Mucosa of descending colon (tissue), 3 donors: ENCODE results near the gene CCSER1. TPM values are rescaled to one million over a fixed set of nuclear protein-coding genes. Genes with fewer than 3 reads are reported as not detected.

Experiments
- ATAC-seq: fragments of 200-7000 bp; cut with Tn5 transposase; one replicate; pipeline ENCODE4 v1.9.1; 2020; ENCODE audit warnings: mild to moderate bottlenecking, moderate library complexity
- DNase-seq, 3 donors: peaks; one replicate each; pipeline ENCODE4 v3.0.0-alpha.2; 2020
- H3K36me3 ChIP-seq: fragments of 200-600 bp; one replicate; pipeline ENCODE4 v1.8.0; 2021; ENCODE audit warnings: low read depth, mild to moderate bottlenecking
- H3K4me1 ChIP-seq: fragments of 200-600 bp; one replicate; pipeline ENCODE4 v1.8.0; 2021; ENCODE audit warnings: low read depth, mild to moderate bottlenecking
- H3K4me3 ChIP-seq: fragments of 200-600 bp; one replicate; pipeline ENCODE4 v1.8.0; 2021; ENCODE audit warnings: mild to moderate bottlenecking
- H3K9me3 ChIP-seq: fragments of 200-600 bp; one replicate; pipeline ENCODE4 v1.8.0; 2021; ENCODE audit warnings: mild to moderate bottlenecking
- CTCF ChIP-seq: fragments of 200-600 bp; IDR thresholded peaks from one replicate; pipeline ENCODE4 v1.8.0; 2022; ENCODE audit warnings: antibody characterized with exemption, mild to moderate bottlenecking
- intact Hi-C, 2 donors: fragments of 100-400 bp; cut with DNase I in 1 of 2; cut with micrococcal nuclease in 1 of 2; formaldehyde crosslinking; loops; one replicate each; pipeline versions ENCODE4 v1.11.0 to v1.11.1; 2022; cut with DNase I, micrococcal nuclease
- long read RNA-seq, 2 donors: library from polyadenylated mRNA; unstranded; transcript quantifications; one replicate each; pipeline ENCODE4 v2.0.0, GENCODE V29; 2019 to 2021
- total RNA-seq, 3 donors: library from RNA; stranded (reverse); fragmentation: NEBNext Ultra II Directional in 2 of 3; extraction: Animal tissue kit (Norgen Biotek cat#: 25700) in 2 of 3; gene quantifications; one replicate each; pipeline versions ENCODE4 v1.2.1 to v1.2.4, GENCODE V29; 2021 to 2023
- donor health status: DM: no; HTN: no; CAD: no; lungs with moderate emphysema.
- donor health status: DM: no; HTN: no; CAD: no.
- donor health status: DM: no; HTN: yes; CAD: no.

The CCSER1 gene
- total RNA-seq: 10 to 100 TPM; 11.1 to 32.4 (median 13.3) TPM
- long read RNA-seq, donor 1, partial matches to known transcripts: 0 of 1 reads
- long read RNA-seq, donor 1, other reads (novel, unspliced or antisense): 1 of 1 reads
- long read RNA-seq, donor 2, partial matches to known transcripts: 1 of 3 reads
- long read RNA-seq, donor 2, other reads (novel, unspliced or antisense): 2 of 3 reads

- Histone ChIP-seq H3K4me3 (peak within 1 kb of the TSS; percentile 58), H3K4me1 (no peaks in the 10 kb centered on the region), H3K36me3 (no peaks in the 10 kb centered on the region), H3K9me3 (no peaks in the 10 kb centered on the region)
- intact Hi-C loops: no loop called here
- ATAC-seq (peak; percentile 87), DNase-seq (peak; percentile 80 to 88 (median 87))
- TF ChIP-seq CTCF: no peak
Measured at GRCh38 chr4:90127223-90127705, at the start of gene CCSER1. CCSER1 (plus strand) TSS chr4:90127394.

GRCh38 chr4:90078440-90078839 lies 48.8 kb upstream of the CCSER1 start:
- H3K4me3 ChIP-seq: no peak overlapping the region
- ATAC-seq: no peak
- intact Hi-C loops: no loop called here
- DNase-seq: no peak
- H3K9me3 ChIP-seq: no peaks in the 10 kb centered on the region
- H3K36me3 ChIP-seq: no peaks in the 10 kb centered on the region
- TF ChIP-seq CTCF: no peak
- H3K4me1 ChIP-seq: no peaks in the 10 kb centered on the region

GRCh38 chr4:90080116-90080515 lies 47.1 kb upstream of the CCSER1 start:
- no peak for TF ChIP-seq CTCF
- H3K4me1 ChIP-seq: no peaks in the 10 kb centered on the region
- ATAC-seq (no peak), DNase-seq (no peak)
- H3K9me3 ChIP-seq: no peaks in the 10 kb centered on the region
- intact Hi-C loops: no loop called here
- no peak overlapping the region for H3K4me3 ChIP-seq
- no peaks in the 10 kb centered on the region for H3K36me3 ChIP-seq

GRCh38 chr4:90081432-90082144 lies 45.6 kb upstream of the CCSER1 start:
- DNase-seq: no peak
- no peaks in the 10 kb centered on the region for H3K4me1 ChIP-seq
- intact Hi-C loops: no loop called here
- no peak overlapping the region for H3K4me3 ChIP-seq
- TF ChIP-seq CTCF: no peak
- H3K36me3 ChIP-seq: no peaks in the 10 kb centered on the region
- H3K9me3 ChIP-seq: no peaks in the 10 kb centered on the region
- ATAC-seq: no peak

- H3K4me3 ChIP-seq: no peak overlapping the region
- H3K9me3 ChIP-seq: no peaks in the 10 kb centered on the region
- TF ChIP-seq CTCF: no peak
- no peaks in the 10 kb centered on the region for H3K4me1 ChIP-seq
- no peak for DNase-seq
- intact Hi-C loops: no loop called here
- no peaks in the 10 kb centered on the region for H3K36me3 ChIP-seq
- ATAC-seq: no peak
Measured at GRCh38 chr4:90082449-90082848, 44.7 kb upstream of the CCSER1 start.
